CD4-positive, alpha-beta memory T cell (primary cell): Measurements from ENCODE around the gene PTTG1IP2. TPM values are rescaled to one million over a fixed set of nuclear protein-coding genes. Genes with fewer than 3 reads are reported as not detected.

Experiments used
- CTCF ChIA-PET: fragments of 350-600 bp; sonication (Branson Sonifier 250); formaldehyde crosslinking; loops from one replicate; lab custom pipeline; 2021; ENCODE audit warnings: inconsistent platforms; ENCODE audit not compliant: partially characterized antibody; lab: Charles Lee
- POLR2A ChIA-PET: fragments of 350-600 bp; sonication (Branson Sonifier 250); formaldehyde crosslinking; loops from one replicate; lab custom pipeline; 2021; ENCODE audit not compliant: partially characterized antibody; lab: Charles Lee
- DNase-seq, 5 donors: peaks; one replicate each; pipeline versions ENCODE4 v3.0.0 to v3.0.0-alpha.2; 2020 to 2022; ENCODE audit warnings: mixed read lengths in 1 of 5
- H3K27ac ChIP-seq: one replicate; pipeline ENCODE4 v1.7.0; 2013; ENCODE audit warnings: low read depth, low read length
- H3K27me3 ChIP-seq: 2 replicates; pipeline ENCODE4 v1.7.0; 2013; ENCODE audit warnings: mild to moderate bottlenecking, low read length, moderate library complexity; ENCODE audit not compliant: insufficient read depth
- H3K36me3 ChIP-seq: 2 replicates; pipeline ENCODE4 v1.7.0; 2013; ENCODE audit warnings: mild to moderate bottlenecking, low read length, moderate library complexity; ENCODE audit not compliant: insufficient read depth
- H3K4me1 ChIP-seq: 2 replicates; pipeline ENCODE4 v1.7.0; 2013; ENCODE audit warnings: mild to moderate bottlenecking, low read length, moderate library complexity; ENCODE audit not compliant: insufficient read depth
- H3K4me3 ChIP-seq, 2 donors: one replicate each; pipeline ENCODE4 v1.7.0; 2013; ENCODE audit warnings: low read length in 2 of 2, mild to moderate bottlenecking in 1 of 2
- H3K9me3 ChIP-seq, 2 donors: one replicate each; pipeline ENCODE4 v1.7.0; 2013; ENCODE audit warnings: low read length in 2 of 2, control low read depth in 1 of 2; ENCODE audit not compliant: control insufficient read depth in 1 of 2
- H3K27ac Mint-ChIP-seq, 7 donors: one replicate each; pipeline ENCODE4 v1.8.0; 2020 to 2021; ENCODE audit warnings: mixed read lengths in 7 of 7, mild to moderate bottlenecking in 6 of 7, inconsistent platforms in 3 of 7, moderate library complexity in 3 of 7
- H3K27me3 Mint-ChIP-seq, 2 donors: one replicate each; pipeline ENCODE4 v1.8.0; 2020 to 2021; ENCODE audit warnings: mixed read lengths in 2 of 2
- H3K36me3 Mint-ChIP-seq, 2 donors: one replicate each; pipeline ENCODE4 v1.8.0; 2020 to 2021; ENCODE audit warnings: mixed read lengths in 2 of 2, inconsistent platforms in 1 of 2, mild to moderate bottlenecking in 1 of 2
- H3K4me1 Mint-ChIP-seq, 4 donors: one replicate each; pipeline ENCODE4 v1.8.0; 2020 to 2021; ENCODE audit warnings: mixed read lengths in 4 of 4, mild to moderate bottlenecking in 1 of 4
- H3K4me3 Mint-ChIP-seq, 8 donors: one replicate each; pipeline ENCODE4 v1.8.0; 2020 to 2021; ENCODE audit warnings: mixed read lengths in 8 of 8, mild to moderate bottlenecking in 7 of 8, moderate library complexity in 6 of 8, inconsistent platforms in 3 of 8
- H3K9me3 Mint-ChIP-seq, 8 donors: one replicate each; pipeline ENCODE4 v1.8.0; 2020 to 2021; ENCODE audit warnings: mixed read lengths in 8 of 8, mild to moderate bottlenecking in 5 of 8, inconsistent platforms in 3 of 8, moderate library complexity in 1 of 8
- intact Hi-C: fragments of 100-400 bp; cut with micrococcal nuclease; formaldehyde crosslinking; loops from one replicate; pipeline ENCODE4 v1.15.1; 2023
- polyA plus RNA-seq, 2 donors: library from polyadenylated mRNA; unstranded; fragments of 300-500 nt; fragmentation: Illumina TruSeq; gene quantifications; one replicate each; pipeline ENCODE4 v1.2.3, GENCODE V29; 2021
- total RNA-seq, 2 experiments: library from RNA; stranded (reverse); gene quantifications; one replicate each; pipeline ENCODE4 v1.2.3, GENCODE V29; 2021

The PTTG1IP2 gene
- total and polyA plus RNA-seq, 4 experiments from 2014 or later = not detected

GRCh38 chr7:90474284-90475210 is 5.1 kb downstream of the PTTG1IP2 start:
- intact Hi-C loops = no loop called here
- Histone ChIP-seq H3K9me3 (no peaks in the 10 kb centered on the region), H3K27ac (no peak overlapping the region), H3K36me3 (no peaks in the 10 kb centered on the region), H3K4me3 (no peak overlapping the region), H3K27me3 (no peaks in the 10 kb centered on the region), H3K4me1 (no peaks in the 10 kb centered on the region)
- ChIA-PET POLR2A (no interaction called here), CTCF (interaction anchor here (1.0 kb wide), 1 partner anchor 19 kb away, joined by 3 read pairs; no protein-coding TSS in a partner anchor)
- H3K27me3 Mint-ChIP-seq = peaks cover 4 to 14% of the 10 kb centered on the region in 2 donors
- H3K4me3 Mint-ChIP-seq = no peak overlapping the region
- no peak for DNase-seq
- H3K36me3 Mint-ChIP-seq = no peaks in the 10 kb centered on the region
- H3K4me1 Mint-ChIP-seq = no peaks in the 10 kb centered on the region
- no peak overlapping the region for H3K27ac Mint-ChIP-seq
- H3K9me3 Mint-ChIP-seq = peaks cover 0 to 1% (median 0%) of the 10 kb centered on the region in 8 donors

DNA sequence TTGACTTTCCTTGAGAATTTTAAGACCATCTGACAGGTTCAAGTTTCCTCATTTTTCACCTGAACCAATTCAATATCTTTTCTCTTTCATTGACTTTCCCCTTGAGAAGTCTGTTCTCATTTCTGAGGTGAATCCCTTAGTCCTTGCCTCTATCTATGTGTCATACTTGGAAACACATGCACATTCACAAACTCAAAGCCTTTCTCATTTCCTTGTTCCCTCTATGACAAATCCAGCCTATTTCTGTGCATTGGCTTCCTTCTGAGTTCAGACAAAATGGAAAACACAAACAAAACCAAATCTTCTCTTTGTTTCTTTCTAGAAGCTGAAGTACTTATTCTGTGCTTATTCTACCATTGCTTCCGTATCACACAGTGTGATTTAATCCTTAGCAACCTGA is 13.8 kb downstream of the PTTG1IP2 start:
- Histone ChIP-seq H3K27ac (no peak overlapping the region), H3K4me3 (no peak overlapping the region), H3K4me1 (no peaks in the 10 kb centered on the region), H3K36me3 (no peaks in the 10 kb centered on the region), H3K27me3 (no peaks in the 10 kb centered on the region), H3K9me3 (no peaks in the 10 kb centered on the region)
- CTCF ChIA-PET = no interaction called here
- H3K27me3 Mint-ChIP-seq = peaks cover 0 to 8% of the 10 kb centered on the region in 2 donors
- no peak overlapping the region for H3K27ac Mint-ChIP-seq
- no peak for DNase-seq
- H3K9me3 Mint-ChIP-seq = no peaks in the 10 kb centered on the region
- POLR2A ChIA-PET = no interaction called here
- no peaks in the 10 kb centered on the region for H3K4me1 Mint-ChIP-seq
- H3K36me3 Mint-ChIP-seq = no peaks in the 10 kb centered on the region
- H3K4me3 Mint-ChIP-seq = no peak overlapping the region
- intact Hi-C loops = no loop called here

GRCh38 chr7:90484706-90485105 is 15.3 kb downstream of the PTTG1IP2 start:
- H3K4me3 ChIP-seq = no peak overlapping the region
- no peaks in the 10 kb centered on the region for H3K9me3 Mint-ChIP-seq
- DNase-seq = no peak
- ChIA-PET POLR2A (no interaction called here), CTCF (interaction anchor here (0.6 kb wide), 1 partner anchor 18 kb away, joined by 3 read pairs; no protein-coding TSS in a partner anchor)
- H3K4me1 ChIP-seq = no peaks in the 10 kb centered on the region
- H3K27me3 Mint-ChIP-seq = peaks cover 0 to 8% of the 10 kb centered on the region in 2 donors
- no peaks in the 10 kb centered on the region for H3K4me1 Mint-ChIP-seq
- no peaks in the 10 kb centered on the region for H3K9me3 ChIP-seq
- no peaks in the 10 kb centered on the region for H3K36me3 Mint-ChIP-seq
- no peaks in the 10 kb centered on the region for H3K36me3 ChIP-seq
- H3K27ac ChIP-seq = no peak overlapping the region
- intact Hi-C loops = no loop called here
- H3K4me3 Mint-ChIP-seq = no peak overlapping the region
- no peak overlapping the region for H3K27ac Mint-ChIP-seq
- no peaks in the 10 kb centered on the region for H3K27me3 ChIP-seq

- POLR2A ChIA-PET = no interaction called here
Observed at GRCh38 chr7:90485734-90486316, 16.4 kb downstream of the PTTG1IP2 start.

DNA sequence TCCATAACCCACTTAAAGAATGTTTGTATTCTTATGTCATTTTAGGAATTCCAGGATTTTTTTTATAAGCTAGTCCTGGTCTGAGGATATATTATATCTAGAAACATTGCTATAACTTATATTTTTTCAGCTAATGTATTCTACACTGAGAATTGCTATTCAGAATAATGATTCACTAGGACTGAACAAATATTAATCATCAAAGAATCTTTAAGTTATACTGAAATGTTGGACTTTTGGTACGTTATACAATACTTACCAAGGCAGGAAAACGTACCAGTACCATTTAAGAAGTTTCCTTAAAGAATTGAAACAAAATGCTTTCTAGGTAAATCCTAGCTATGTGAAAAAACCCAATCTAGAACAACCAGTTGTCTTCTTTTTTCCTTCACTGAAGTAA is 18.4 kb downstream of the PTTG1IP2 start:
- intact Hi-C loops = no loop called here
- H3K4me1 Mint-ChIP-seq = no peaks in the 10 kb centered on the region
- no peaks in the 10 kb centered on the region for H3K36me3 ChIP-seq
- no peak overlapping the region for H3K4me3 ChIP-seq
- POLR2A ChIA-PET = no interaction called here
- no peaks in the 10 kb centered on the region for H3K27me3 ChIP-seq
- H3K27ac ChIP-seq = no peak overlapping the region
- no peaks in the 10 kb centered on the region for H3K9me3 ChIP-seq
- H3K4me1 ChIP-seq = no peaks in the 10 kb centered on the region
- peaks cover 0 to 5% of the 10 kb centered on the region in 2 donors for H3K27me3 Mint-ChIP-seq
- H3K9me3 Mint-ChIP-seq = no peaks in the 10 kb centered on the region
- no peak for DNase-seq
- CTCF ChIA-PET = no interaction called here
- H3K36me3 Mint-ChIP-seq = no peaks in the 10 kb centered on the region
- H3K27ac Mint-ChIP-seq = no peak overlapping the region
- no peak overlapping the region for H3K4me3 Mint-ChIP-seq

More at GRCh38 chr7:90485734-90486316, 16.4 kb downstream of the PTTG1IP2 start:
- Histone ChIP-seq H3K27ac (no peak overlapping the region), H3K9me3 (no peaks in the 10 kb centered on the region), H3K4me3 (no peak overlapping the region), H3K36me3 (no peaks in the 10 kb centered on the region), H3K4me1 (no peaks in the 10 kb centered on the region), H3K27me3 (no peaks in the 10 kb centered on the region)
- H3K9me3 Mint-ChIP-seq = no peaks in the 10 kb centered on the region
- no peak for DNase-seq
- H3K27ac Mint-ChIP-seq = no peak overlapping the region
- no peaks in the 10 kb centered on the region for H3K36me3 Mint-ChIP-seq
- no peaks in the 10 kb centered on the region for H3K4me1 Mint-ChIP-seq
- H3K27me3 Mint-ChIP-seq = peaks cover 0 to 6% of the 10 kb centered on the region in 2 donors
- intact Hi-C loops = no loop called here
- CTCF ChIA-PET = interaction anchor here (1.4 kb wide), 1 partner anchor 30 kb away, joined by 3 read pairs; no protein-coding TSS in a partner anchor
- H3K4me3 Mint-ChIP-seq = no peak overlapping the region

GRCh38 chr7:90488220-90488619 is 18.8 kb downstream of the PTTG1IP2 start:
- H3K4me3 Mint-ChIP-seq = no peak overlapping the region
- intact Hi-C loops = no loop called here
- H3K36me3 Mint-ChIP-seq = no peaks in the 10 kb centered on the region
- peaks cover 0 to 5% of the 10 kb centered on the region in 2 donors for H3K27me3 Mint-ChIP-seq
- Histone ChIP-seq H3K27me3 (no peaks in the 10 kb centered on the region), H3K4me1 (no peaks in the 10 kb centered on the region), H3K27ac (no peak overlapping the region), H3K4me3 (no peak overlapping the region), H3K36me3 (no peaks in the 10 kb centered on the region), H3K9me3 (no peaks in the 10 kb centered on the region)
- no peak for DNase-seq
- no peak overlapping the region for H3K27ac Mint-ChIP-seq
- POLR2A ChIA-PET = no interaction called here
- H3K4me1 Mint-ChIP-seq = no peaks in the 10 kb centered on the region
- no peaks in the 10 kb centered on the region for H3K9me3 Mint-ChIP-seq
- CTCF ChIA-PET = no interaction called here

GRCh38 chr7:90492250-90492649 is 22.8 kb downstream of the PTTG1IP2 start:
- intact Hi-C loops = no loop called here
- H3K36me3 ChIP-seq = no peaks in the 10 kb centered on the region

More at GRCh38 chr7:90492250-90492649, 22.8 kb downstream of the PTTG1IP2 start:
- ChIA-PET POLR2A (no interaction called here), CTCF (no interaction called here)
- Mint-ChIP-seq H3K36me3 (no peaks in the 10 kb centered on the region), H3K27ac (no peak overlapping the region), H3K27me3 (peaks cover 2 to 3% of the 10 kb centered on the region in 2 donors), H3K4me1 (no peaks in the 10 kb centered on the region), H3K9me3 (peaks cover 0 to 2% (median 0%) of the 10 kb centered on the region in 8 donors), H3K4me3 (no peak overlapping the region)
- no peak for DNase-seq
- Histone ChIP-seq H3K4me1 (no peaks in the 10 kb centered on the region), H3K27me3 (no peaks in the 10 kb centered on the region), H3K27ac (no peak overlapping the region), H3K9me3 (no peaks in the 10 kb centered on the region), H3K4me3 (no peak overlapping the region)
